ENCODE measurements around the gene TRPM8. TPM values are rescaled to one million over a fixed set of nuclear protein-coding genes. Genes with fewer than 3 reads are reported as not detected.

The TRPM8 gene
- total RNA-seq, 2 donors from 2014 or later: not detected

GRCh38 chr2:233976690-233977294 lies 59.6 kb downstream of the TRPM8 start:
- Histone ChIP-seq H3K27me3 (ENCODE audit: control insufficient read depth, insufficient read depth, low read length, poor library complexity, severe bottlenecking) (no peaks in the 10 kb centered on the region), H3K9ac (ENCODE audit: extremely low read depth, low read length, poor library complexity, severe bottlenecking) (no peak overlapping the region), H3K9me3 (ENCODE audit: control insufficient read depth, low read length) (no peaks in the 10 kb centered on the region), H3K36me3 (ENCODE audit: control insufficient read depth, insufficient read depth, low read length) (no peaks in the 10 kb centered on the region), H3K4me3 (ENCODE audit: low read length) (no peak overlapping the region), H3K27ac (ENCODE audit: low read depth, low read length) (no peak overlapping the region), H3K4me1 (ENCODE audit: control insufficient read depth, insufficient read depth, low read length) (no peaks in the 10 kb centered on the region)
- Mint-ChIP-seq H3K4me1 (peaks cover 2% of the 10 kb centered on the region), H3K36me3 (ENCODE audit: low read depth) (no peaks in the 10 kb centered on the region), H3K9me3 (peaks cover 8% of the 10 kb centered on the region), H3K4me3 (no peak overlapping the region), H3K27ac (no peak overlapping the region), H3K27me3 (ENCODE audit: insufficient read depth) (peaks cover 5% of the 10 kb centered on the region)
- peak; percentile 51 for DNase-seq
- WGBS, 2 experiments (ENCODE audit: insufficient coverage in 1 of 2, insufficient read length in 1 of 2): 68 to 69% methylated on average over 8 of the region's 8 CpGs
- TF ChIP-seq CTCF (conservative IDR thresholded peaks at IDR 0.05): peak; percentile 69

GRCh38 chr2:233977296-233977837 lies 60.2 kb downstream of the TRPM8 start:
- no peak overlapping the region for H3K4me3 Mint-ChIP-seq
- H3K4me1 ChIP-seq (ENCODE audit: control insufficient read depth, insufficient read depth, low read length): no peaks in the 10 kb centered on the region
- 73 to 82% methylated on average over 4 to 8 of the region's 8 CpGs for WGBS, 2 experiments (ENCODE audit: insufficient coverage in 1 of 2, insufficient read length in 1 of 2)
- no peak overlapping the region for H3K9ac ChIP-seq (ENCODE audit: extremely low read depth, low read length, poor library complexity, severe bottlenecking)
- peaks cover 2% of the 10 kb centered on the region for H3K4me1 Mint-ChIP-seq
- peak; percentile 74 for DNase-seq
- no peaks in the 10 kb centered on the region for H3K36me3 Mint-ChIP-seq (ENCODE audit: low read depth)
- TF ChIP-seq CTCF (conservative IDR thresholded peaks at IDR 0.05): no peak
- H3K9me3 ChIP-seq (ENCODE audit: control insufficient read depth, low read length): no peaks in the 10 kb centered on the region
- peaks cover 5% of the 10 kb centered on the region for H3K27me3 Mint-ChIP-seq (ENCODE audit: insufficient read depth)
- no peak overlapping the region for H3K4me3 ChIP-seq (ENCODE audit: low read length)
- H3K27ac Mint-ChIP-seq: no peak overlapping the region
- H3K27ac ChIP-seq (ENCODE audit: low read depth, low read length): no peak overlapping the region
- H3K36me3 ChIP-seq (ENCODE audit: control insufficient read depth, insufficient read depth, low read length): no peaks in the 10 kb centered on the region
- H3K9me3 Mint-ChIP-seq: peaks cover 5% of the 10 kb centered on the region
- no peaks in the 10 kb centered on the region for H3K27me3 ChIP-seq (ENCODE audit: control insufficient read depth, insufficient read depth, low read length, poor library complexity, severe bottlenecking)

- Mint-ChIP-seq H3K4me3 (no peak overlapping the region), H3K4me1 (peaks cover 2% of the 10 kb centered on the region), H3K9me3 (peaks cover 7% of the 10 kb centered on the region), H3K27me3 (ENCODE audit: insufficient read depth) (peaks cover 14% of the 10 kb centered on the region), H3K36me3 (ENCODE audit: low read depth) (no peaks in the 10 kb centered on the region), H3K27ac (no peak overlapping the region)
- Histone ChIP-seq H3K9me3 (ENCODE audit: control insufficient read depth, low read length) (no peaks in the 10 kb centered on the region), H3K27me3 (ENCODE audit: control insufficient read depth, insufficient read depth, low read length, poor library complexity, severe bottlenecking) (no peaks in the 10 kb centered on the region), H3K4me1 (ENCODE audit: control insufficient read depth, insufficient read depth, low read length) (no peaks in the 10 kb centered on the region), H3K36me3 (ENCODE audit: control insufficient read depth, insufficient read depth, low read length) (no peaks in the 10 kb centered on the region), H3K27ac (ENCODE audit: low read depth, low read length) (no peak overlapping the region), H3K4me3 (ENCODE audit: low read length) (no peak overlapping the region), H3K9ac (ENCODE audit: extremely low read depth, low read length, poor library complexity, severe bottlenecking) (no peak overlapping the region)
- DNase-seq: no peak
- WGBS, 2 experiments (ENCODE audit: insufficient coverage in 1 of 2, insufficient read length in 1 of 2): 81 to 100% methylated on average over 1 to 4 of the region's 4 CpGs
- TF ChIP-seq CTCF (conservative IDR thresholded peaks at IDR 0.05): no peak
Measured at GRCh38 chr2:233979748-233980147, 62.6 kb downstream of the TRPM8 start.
